ENCODE data around the gene ITGBL1.

- TF ChIP-seq POLR2A (IDR thresholded peaks at IDR 0.05; ENCODE audit: low read depth, low read length) (no peak), POLR2AphosphoS5 (IDR thresholded peaks at IDR 0.05; ENCODE audit: low read depth, low read length) (no peak), TAF1 (IDR thresholded peaks at IDR 0.05; ENCODE audit: borderline replicate concordance, low read depth, low read length) (no peak)
Observed at GRCh38 chr13:101579281-101579802, 126.9 kb downstream of the ITGBL1 start.
